LNCAP (cell line): ENCODE data around the gene NDUFB2.
A peak's percentile ranks its signal among the peaks of the same experiment; 100 is the strongest.

ENCODE experiments used
- TF ChIP-seq, protein P1 (sequence below): fragments of 450-650 bp; IDR thresholded peaks from 2 replicates; pipeline ENCODE4 v1.5.1; 2017; ENCODE audit warnings: mild to moderate bottlenecking

Gene NDUFB2

DNA sequence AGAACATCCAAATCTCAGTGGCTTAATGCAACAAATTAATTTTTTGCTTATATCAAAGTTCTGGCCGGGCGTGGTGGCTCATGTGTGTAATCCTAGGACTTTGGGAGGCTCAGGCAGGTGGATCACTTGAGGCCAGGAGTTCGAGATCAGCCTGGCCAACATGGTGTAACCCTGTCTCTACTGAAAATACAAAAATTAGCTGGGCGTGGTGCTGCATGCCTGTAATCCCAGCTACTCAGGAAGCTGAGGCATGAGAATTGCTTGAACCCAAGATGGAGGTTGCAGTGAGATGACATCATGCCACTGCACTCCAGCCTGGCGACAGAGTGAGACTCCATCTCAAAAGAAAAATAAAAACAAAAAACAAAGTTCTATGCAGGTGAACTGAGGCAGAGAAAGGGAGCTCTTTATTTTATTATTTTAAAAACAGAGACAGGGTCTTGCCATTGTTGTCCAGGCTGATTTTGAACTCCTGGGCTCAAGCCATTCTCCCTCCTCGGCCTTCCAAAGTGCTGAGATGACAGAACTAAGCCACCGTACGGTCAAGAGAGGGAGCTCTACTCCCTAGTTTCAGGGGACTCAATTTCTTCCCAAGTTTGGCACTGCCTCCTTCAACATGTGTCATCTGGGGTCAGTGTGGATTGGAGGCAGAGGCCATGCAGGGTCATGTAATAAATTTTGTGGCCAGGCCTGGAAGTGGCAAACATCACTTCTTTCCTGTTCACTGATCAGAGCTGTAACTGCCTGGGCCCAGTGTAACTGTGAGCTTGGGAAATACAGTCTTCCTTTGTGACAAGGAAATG is 21.4 kb upstream of the NDUFB2 start:
- TF ChIP-seq, protein P1, sequence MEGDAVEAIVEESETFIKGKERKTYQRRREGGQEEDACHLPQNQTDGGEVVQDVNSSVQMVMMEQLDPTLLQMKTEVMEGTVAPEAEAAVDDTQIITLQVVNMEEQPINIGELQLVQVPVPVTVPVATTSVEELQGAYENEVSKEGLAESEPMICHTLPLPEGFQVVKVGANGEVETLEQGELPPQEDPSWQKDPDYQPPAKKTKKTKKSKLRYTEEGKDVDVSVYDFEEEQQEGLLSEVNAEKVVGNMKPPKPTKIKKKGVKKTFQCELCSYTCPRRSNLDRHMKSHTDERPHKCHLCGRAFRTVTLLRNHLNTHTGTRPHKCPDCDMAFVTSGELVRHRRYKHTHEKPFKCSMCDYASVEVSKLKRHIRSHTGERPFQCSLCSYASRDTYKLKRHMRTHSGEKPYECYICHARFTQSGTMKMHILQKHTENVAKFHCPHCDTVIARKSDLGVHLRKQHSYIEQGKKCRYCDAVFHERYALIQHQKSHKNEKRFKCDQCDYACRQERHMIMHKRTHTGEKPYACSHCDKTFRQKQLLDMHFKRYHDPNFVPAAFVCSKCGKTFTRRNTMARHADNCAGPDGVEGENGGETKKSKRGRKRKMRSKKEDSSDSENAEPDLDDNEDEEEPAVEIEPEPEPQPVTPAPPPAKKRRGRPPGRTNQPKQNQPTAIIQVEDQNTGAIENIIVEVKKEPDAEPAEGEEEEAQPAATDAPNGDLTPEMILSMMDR: peak; percentile 71

- TF ChIP-seq, protein P1: no peak
Observed at GRCh38 chr7:140675726-140676125, 20.8 kb upstream of the NDUFB2 start.

DNA sequence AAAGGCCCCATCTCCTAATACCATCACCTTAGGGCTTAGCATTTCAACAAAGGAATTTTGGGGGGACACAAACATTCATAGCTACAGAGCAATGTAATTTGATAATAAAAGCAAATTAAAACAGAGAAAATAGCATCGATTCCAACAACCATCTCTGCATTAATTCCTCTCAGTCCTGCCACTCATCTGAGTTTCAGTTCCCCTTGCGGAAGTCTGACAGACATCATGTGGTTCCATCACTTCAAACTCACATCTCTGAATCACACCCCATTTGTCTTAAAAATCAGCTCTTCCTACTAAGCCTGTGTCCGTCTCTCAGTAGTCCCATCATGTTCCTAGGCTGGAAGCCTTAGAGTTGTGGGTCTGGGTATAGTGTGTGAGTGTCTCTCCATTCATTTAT is 20.2 kb upstream of the NDUFB2 start:
- TF ChIP-seq, protein P1: no peak

- TF ChIP-seq, protein P1: no peak
Observed at GRCh38 chr7:140677496-140677895, 19.0 kb upstream of the NDUFB2 start.

DNA sequence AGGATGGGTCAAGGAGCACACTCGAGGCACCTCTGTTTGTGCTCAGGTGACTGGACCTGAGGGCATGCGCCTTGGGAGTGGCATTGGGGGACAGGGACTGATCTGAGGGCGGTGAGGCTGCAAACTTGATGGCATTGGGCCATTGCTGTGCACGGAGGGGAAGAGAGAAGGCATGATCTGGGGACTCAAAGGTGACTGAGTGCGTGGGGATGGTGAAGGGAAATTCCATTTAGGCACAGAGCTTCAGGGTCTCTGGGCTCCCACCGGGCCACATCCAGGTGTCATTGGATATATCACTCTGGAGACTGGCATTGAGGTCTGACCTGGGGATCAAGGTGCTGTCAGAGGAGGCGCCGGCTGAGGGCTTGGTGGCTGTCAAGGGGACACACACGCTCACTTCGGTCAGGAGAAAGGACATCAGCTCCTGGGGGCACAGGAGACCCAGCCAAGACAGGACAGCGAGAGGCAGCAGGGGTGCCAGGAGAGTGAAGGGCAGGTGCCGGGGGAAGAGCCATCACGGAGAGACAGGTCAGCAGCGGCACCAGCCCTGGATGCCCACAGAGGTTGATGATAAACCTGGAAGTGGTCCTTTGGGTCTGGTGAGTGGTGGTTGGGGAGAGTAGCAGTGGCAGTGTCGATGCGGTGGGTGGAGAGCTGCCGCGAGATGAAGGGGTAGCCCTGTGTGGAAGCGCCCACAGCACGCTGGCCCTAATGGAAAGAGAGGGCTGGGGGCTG is 18.3 kb upstream of the NDUFB2 start:
- TF ChIP-seq, protein P1: no peak

DNA sequence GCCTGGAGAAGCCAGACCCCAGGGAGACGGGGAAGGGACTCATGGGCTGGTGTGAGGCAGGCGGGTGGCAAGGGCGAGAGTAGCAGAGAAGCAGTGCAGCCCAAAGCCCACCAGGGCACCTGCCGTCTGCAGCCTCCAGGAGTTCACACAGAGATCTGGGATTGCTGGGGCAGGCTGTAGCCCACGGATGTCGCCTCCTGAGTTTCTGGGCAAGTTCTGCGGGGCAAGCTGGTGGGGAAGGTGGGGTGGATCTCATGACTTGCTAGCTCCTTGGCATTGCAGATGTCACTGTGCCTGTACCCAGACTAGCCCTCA is 17.7 kb upstream of the NDUFB2 start:
- TF ChIP-seq, protein P1: no peak

GRCh38 chr7:140679186-140679585 is 17.3 kb upstream of the NDUFB2 start:
- TF ChIP-seq, protein P1: no peak
